Measurements from ENCODE around the gene CLECL1. TPM values are rescaled to one million over a fixed set of nuclear protein-coding genes. Genes with fewer than 3 reads are reported as not detected.

The CLECL1 gene
- total and polyA plus RNA-seq, 2 of the 8 experiments (the other 6 are each of a cell fraction or from before 2014, with no cell fraction given), result not detected

GRCh38 chr12:9730011-9730410, 2.9 kb downstream of the CLECL1 start:
- Histone ChIP-seq H3K9ac (replicated peaks in 1 of 4; ENCODE audit: extremely low read depth in 1 of 4, low read depth in 3 of 4, low read length in 3 of 4) (no peak overlapping the region), H3K36me3 (ENCODE audit: control insufficient read depth in 2 of 4, insufficient read depth in 4 of 4, low read length in 3 of 4) (no peaks in the 10 kb centered on the region), H4K5ac (ENCODE audit: insufficient read length, low read depth, low read length) (no peak overlapping the region), H3K4me3 (ENCODE audit: extremely low read depth in 1 of 4, insufficient read depth in 2 of 4, low read depth in 3 of 4, low read length in 4 of 4) (no peak overlapping the region), H3K4ac (replicated peaks; ENCODE audit: insufficient read length, low read depth, low read length) (no peak overlapping the region), H4K91ac (replicated peaks; ENCODE audit: insufficient read length, low read length) (no peak overlapping the region), H3K79me1 (ENCODE audit: low read depth, low read length) (no peaks in the 10 kb centered on the region), H3K14ac (ENCODE audit: insufficient read length) (no peak overlapping the region), H3K4me2 (ENCODE audit: insufficient read depth in 1 of 2, low read depth in 2 of 2, low read length in 2 of 2) (no peak overlapping the region), H2BK20ac (ENCODE audit: low read length) (no peak overlapping the region), H3K9me3 (ENCODE audit: insufficient read depth in 2 of 2, low read depth in 1 of 2, low read length in 1 of 2) (no peaks in the 10 kb centered on the region), H3K27ac (ENCODE audit: low read depth, low read length) (no peak overlapping the region), H3K18ac (ENCODE audit: extremely low read depth, low read length) (no peak overlapping the region), H3K27me3 (replicated peaks in 1 of 4; ENCODE audit: control insufficient read depth in 3 of 4, extremely low read depth in 1 of 4, insufficient read depth in 3 of 4, low read length in 3 of 4) (no peaks in the 10 kb centered on the region), H3K23ac (ENCODE audit: insufficient read length) (no peak overlapping the region), H2BK15ac (ENCODE audit: low read length) (no peak overlapping the region), H2AK5ac (ENCODE audit: low read depth, low read length) (no peak overlapping the region), H3K56ac (replicated peaks; ENCODE audit: insufficient read length, low read depth, low read length) (no peak overlapping the region), H2AFZ (ENCODE audit: low read length) (no peak overlapping the region), H2BK120ac (replicated peaks; ENCODE audit: low read depth, low read length) (no peak overlapping the region), H4K20me1 (replicated peaks in 1 of 2; ENCODE audit: control insufficient read depth in 1 of 2, insufficient read depth in 2 of 2, low read length in 2 of 2) (no peaks in the 10 kb centered on the region), H3K4me1 (replicated peaks in 1 of 4; ENCODE audit: control insufficient read depth in 3 of 4, insufficient read depth in 4 of 4, low read length in 3 of 4) (no peaks in the 10 kb centered on the region), H2BK12ac (ENCODE audit: low read depth, low read length) (no peak overlapping the region), H2BK5ac (ENCODE audit: low read depth, low read length) (no peak overlapping the region), H4K8ac (ENCODE audit: extremely low read depth, insufficient read depth, low read length) (no peak overlapping the region), H3K79me2 (ENCODE audit: control insufficient read depth in 1 of 2, insufficient read depth in 2 of 2, low read length in 2 of 2) (no peaks in the 10 kb centered on the region), H3K23me2 (ENCODE audit: low read depth, low read length) (no peaks in the 10 kb centered on the region)
- DNase-seq (ENCODE audit: low read depth in 1 of 2, low spot score in 2 of 2), result no peak
- 88% methylated on average over 3 of the region's 3 CpGs; no CpG with 5 or more reads in 1 of the 2 experiments for whole genome bisulfite sequencing, 2 experiments (ENCODE audit: extremely low coverage in 1 of 2, insufficient coverage in 1 of 2, insufficient read length in 1 of 2, insufficient replicate concordance in 2 of 2, low coverage in 1 of 2, low lambda C conversion rate in 2 of 2, missing lambda C conversion rate in 1 of 2)
- FAIRE-seq, result no peak
- no peak for TF ChIP-seq FOSL1 (IDR thresholded peaks at IDR 0.05; ENCODE audit: insufficient read depth, low read depth, low read length)
- no peak for TF ChIP-seq SIN3A (conservative IDR thresholded peaks at IDR 0.05 in 1 of 2, IDR thresholded peaks at IDR 0.05 in 1 of 2; ENCODE audit: low read depth in 1 of 2, low read length in 2 of 2)
- TF ChIP-seq GABPA (IDR thresholded peaks at IDR 0.05; ENCODE audit: borderline replicate concordance, insufficient read depth, low read length), result no peak
- TF ChIP-seq KDM4A (IDR thresholded peaks at IDR 0.05; ENCODE audit: low read depth, low read length, severe bottlenecking), result no peak
- no peak for TF ChIP-seq RFX5 (IDR thresholded peaks at IDR 0.05; ENCODE audit: borderline replicate concordance, low read depth, low read length)
- no peak for TF ChIP-seq SUZ12 (IDR thresholded peaks at IDR 0.05; ENCODE audit: low read length)
- TF ChIP-seq YY1 (IDR thresholded peaks at IDR 0.05; ENCODE audit: low read depth, low read length), result no peak
- TF ChIP-seq SAP30 (IDR thresholded peaks at IDR 0.05; ENCODE audit: insufficient read depth, insufficient replicate concordance, low read length), result no peak
- no peak for TF ChIP-seq RXRA (IDR thresholded peaks at IDR 0.05; ENCODE audit: insufficient read depth, low read depth, low read length)
- TF ChIP-seq GTF2F1 (IDR thresholded peaks at IDR 0.05; ENCODE audit: borderline replicate concordance, low read depth, low read length), result no peak
- TF ChIP-seq EGR1 (IDR thresholded peaks at IDR 0.05; ENCODE audit: borderline replicate concordance, low read depth, low read length), result no peak
- TF ChIP-seq TAF1 (IDR thresholded peaks at IDR 0.05; ENCODE audit: low read depth, low read length), result no peak
- no peak for TF ChIP-seq RAD21 (IDR thresholded peaks at IDR 0.05 in 1 of 2, conservative IDR thresholded peaks at IDR 0.05 in 1 of 2; ENCODE audit: low read depth in 2 of 2, low read length in 2 of 2)
- ChIA-PET POLR2A (ENCODE audit: partially characterized antibody) (interaction anchor here (0.6 kb wide), 1 partner anchor 55 kb away, joined by 4 read pairs; no protein-coding TSS in a partner anchor), CTCF (ENCODE audit: partially characterized antibody) (interaction anchor here (0.7 to 1.7 kb wide), 5 partner anchors 9 to 135 kb away, joined by 3 to 14 read pairs (median 3); no protein-coding TSS in a partner anchor)
